ENCODE data around the gene TMEM192. TPM values are rescaled to one million over a fixed set of nuclear protein-coding genes. Genes with fewer than 3 reads are reported as not detected.
"Not testable (repeated sequence)": the region's sequence is repeated elsewhere in the genome, so short reads cannot be mapped to it uniquely, and the experiment has no call there.

TMEM192 gene
- total RNA-seq, 4 donors from 2014 or later, result 19.2 to 34.9 (median 21.8) TPM

- no peaks in the 10 kb centered on the region for H3K27me3 ChIP-seq
- H3K9me3 ChIP-seq, result no peaks in the 10 kb centered on the region
- no peaks in the 10 kb centered on the region for H3K36me3 ChIP-seq
- no peak within 1 kb of the TSS for H3K4me3 ChIP-seq (replicated peaks in 1 of 3)
- H3K27ac ChIP-seq, result no peak within 1 kb of the TSS
- WGBS, 2 donors, result 94 to 95% methylated on average over 37 to 41 of the region's 41 CpGs
- DNase-seq, result no peak
- intact Hi-C loops (cut with DNase I), result no loop called here
- TF ChIP-seq CTCF (IDR thresholded peaks at IDR 0.05) (no peak), POLR2A (IDR thresholded peaks at IDR 0.05) (no peak)
- no peaks in the 10 kb centered on the region for H3K4me1 ChIP-seq
Measured at GRCh38 chr4:165031436-165032211, 81.0 kb downstream of the TMEM192 start, which contains the start of gene TRIM60. Gene TRIM60, plus strand, starts transcription at chr4:165031999. Its CDS starts 8,074 bp downstream, at chr4:165040073.

DNA sequence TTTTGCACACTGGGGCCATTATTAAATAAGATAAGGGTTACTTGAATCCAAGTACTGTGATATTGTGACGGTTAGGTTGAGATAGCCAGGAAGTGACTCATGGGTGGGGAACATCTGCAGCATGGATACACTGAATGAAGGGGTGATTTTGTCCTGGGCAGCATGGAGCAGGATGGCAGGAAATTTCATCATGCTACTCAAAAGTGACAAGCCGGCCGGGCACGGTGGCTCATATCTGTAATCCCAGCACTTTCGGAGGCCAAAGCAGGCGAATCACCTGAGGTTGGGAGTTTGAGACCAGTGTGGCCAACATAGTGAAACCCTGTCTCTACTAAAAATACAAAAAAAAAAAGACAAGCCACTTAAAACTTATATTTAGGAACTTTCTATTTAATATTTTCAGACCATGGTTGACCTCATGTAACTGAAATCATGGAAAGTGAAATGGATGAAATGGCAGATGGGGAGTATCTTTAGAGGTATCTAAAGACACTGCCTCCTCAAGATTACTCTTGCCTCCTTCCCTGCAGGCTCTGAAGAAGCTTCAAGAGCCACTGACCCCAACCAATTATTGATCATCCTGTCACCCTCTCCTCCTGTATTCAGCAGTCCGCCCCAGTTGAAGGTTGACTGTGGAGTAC lies 84.8 kb downstream of the TMEM192 start:
- no peaks in the 10 kb centered on the region for H3K4me1 ChIP-seq
- 85 to 86% methylated on average over 7 of the region's 7 CpGs for WGBS, 2 donors
- no peaks in the 10 kb centered on the region for H3K27me3 ChIP-seq
- no peaks in the 10 kb centered on the region for H3K9me3 ChIP-seq
- no peak overlapping the region for H3K27ac ChIP-seq
- H3K4me3 ChIP-seq (replicated peaks in 1 of 3), result no peak overlapping the region
- TF ChIP-seq CTCF (IDR thresholded peaks at IDR 0.05) (no peak), POLR2A (IDR thresholded peaks at IDR 0.05) (no peak)
- DNase-seq, result no peak
- H3K36me3 ChIP-seq, result no peaks in the 10 kb centered on the region
- intact Hi-C loops (cut with DNase I), result no loop called here

GRCh38 chr4:165025782-165026181 lies 86.9 kb downstream of the TMEM192 start:
- H3K4me1 ChIP-seq; H3K36me3 ChIP-seq; H3K4me3 ChIP-seq (replicated peaks in 1 of 3); DNase-seq; H3K27me3 ChIP-seq; H3K27ac ChIP-seq; H3K9me3 ChIP-seq; intact Hi-C loops (cut with DNase I): not testable (repeated sequence)
- WGBS, 2 donors, result 94 to 97% methylated on average over 8 of the region's 8 CpGs

Other genes starting within 250 kb of the TMEM192 start
- gene APELA, start 235.7 kb downstream of the TMEM192 start, total RNA-seq, result 1 to 10 TPM in 1 of 4 donors, not detected in 3; 2.1 TPM
- 1 to 10 TPM; 1.2 to 5.5 (median 4.5) TPM for gene TRIM61, start 135.2 kb downstream of the TMEM192 start, total RNA-seq
- gene TRIM60, start 80.9 kb downstream of the TMEM192 start, total RNA-seq, result not detected
- gene TRIM75, start 59.0 kb downstream of the TMEM192 start, total RNA-seq, result not detected
- 10 to 100 TPM; 30.9 to 45.2 (median 35.8) TPM for gene KLHL2, start 94.7 kb upstream of the TMEM192 start, total RNA-seq
- gene MSMO1, start 214.8 kb upstream of the TMEM192 start, total RNA-seq, result 10 to 100 TPM; 27.7 to 39.7 (median 32.7) TPM